Mesenchymal stem cell (in vitro differentiated cells and primary cell): ENCODE results near the gene CRIP2.

Experiments
- DNase-seq: peaks from one replicate; pipeline ENCODE4 v3.0.0-alpha.2; 2013
- H2AFZ ChIP-seq: one replicate; pipeline ENCODE4 v1.6.1; 2013; ENCODE audit warnings: low read depth, mild to moderate bottlenecking, control low read depth, inconsistent platforms, low read length, moderate library complexity
- H2AK5ac ChIP-seq: 2 replicates; pipeline ENCODE4 v1.6.1; 2013; ENCODE audit warnings: low read length, moderate library complexity, mild to moderate bottlenecking, inconsistent platforms; ENCODE audit not compliant: severe bottlenecking
- H2BK120ac ChIP-seq: one replicate; pipeline ENCODE4 v1.6.1; 2013; ENCODE audit warnings: low read depth, mild to moderate bottlenecking, inconsistent platforms, low read length, moderate library complexity
- H2BK12ac ChIP-seq, 2 experiments: one replicate each; pipeline ENCODE4 v1.6.1; 2013; ENCODE audit warnings: inconsistent platforms in 2 of 2, low read length in 2 of 2, mild to moderate bottlenecking in 2 of 2, moderate library complexity in 2 of 2, control low read depth in 1 of 2
- H2BK15ac ChIP-seq: one replicate; pipeline ENCODE4 v1.6.1; 2013; ENCODE audit warnings: mild to moderate bottlenecking, low read depth, inconsistent platforms; ENCODE audit not compliant: poor library complexity, severe bottlenecking
- H2BK5ac ChIP-seq: 2 replicates; pipeline ENCODE4 v1.6.1; 2013; ENCODE audit warnings: low read depth, mild to moderate bottlenecking, low read length, control low read depth, inconsistent platforms; ENCODE audit not compliant: poor library complexity, severe bottlenecking
- H3K14ac ChIP-seq, 2 experiments: one replicate each; pipeline ENCODE4 v1.6.1; 2013; ENCODE audit warnings: inconsistent platforms in 2 of 2, low read length in 2 of 2, control low read depth in 1 of 2, mild to moderate bottlenecking in 1 of 2, moderate library complexity in 1 of 2
- H3K18ac ChIP-seq, 2 experiments: one replicate each; pipeline ENCODE4 v1.6.1; 2013; ENCODE audit warnings: inconsistent platforms in 2 of 2, low read length in 2 of 2, control low read depth in 1 of 2, low read depth in 1 of 2, mild to moderate bottlenecking in 1 of 2
- H3K23ac ChIP-seq, 2 experiments: one replicate each; pipeline ENCODE4 v1.6.1; 2013; ENCODE audit warnings: inconsistent platforms in 2 of 2, low read length in 2 of 2, mild to moderate bottlenecking in 2 of 2, moderate library complexity in 2 of 2, control low read depth in 1 of 2
- H3K27ac ChIP-seq: 2 replicates; pipeline ENCODE4 v1.5.1; 2013; ENCODE audit warnings: mild to moderate bottlenecking, moderate library complexity, low read length, control low read depth, inconsistent platforms; ENCODE audit not compliant: poor library complexity, severe bottlenecking
- H3K27me3 ChIP-seq, 2 experiments: 2 replicates each; pipeline versions ENCODE4 v1.6.1 to v1.7.0; 2013; ENCODE audit warnings: low read length in 2 of 2, mild to moderate bottlenecking in 2 of 2, moderate library complexity in 2 of 2, control low read depth in 1 of 2, inconsistent platforms in 1 of 2; ENCODE audit not compliant: control insufficient read depth in 1 of 2, insufficient read depth in 1 of 2
- H3K36me3 ChIP-seq, 2 experiments: 2 replicates each; pipeline versions ENCODE4 v1.6.1 to v1.7.0; 2013; ENCODE audit warnings: low read length in 2 of 2, control low read depth in 1 of 2, inconsistent platforms in 1 of 2, low read depth in 1 of 2, mild to moderate bottlenecking in 1 of 2; ENCODE audit not compliant: insufficient read depth in 2 of 2, control insufficient read depth in 1 of 2
- H3K4ac ChIP-seq, 2 experiments: one replicate each; pipeline ENCODE4 v1.6.1; 2013; ENCODE audit warnings: inconsistent platforms in 2 of 2, low read length in 2 of 2, mild to moderate bottlenecking in 2 of 2, moderate library complexity in 2 of 2, control low read depth in 1 of 2, low read depth in 1 of 2
- H3K4me1 ChIP-seq: 2 replicates; pipeline ENCODE4 v1.6.1; 2013; ENCODE audit warnings: low read depth, low read length, control low read depth; ENCODE audit not compliant: control insufficient read depth, insufficient read depth
- H3K4me2 ChIP-seq: 2 replicates; pipeline ENCODE4 v1.6.1; 2013; ENCODE audit warnings: low read length, mild to moderate bottlenecking, inconsistent platforms; ENCODE audit not compliant: poor library complexity, severe bottlenecking
- H3K4me3 ChIP-seq, 2 experiments: 2 replicates each; pipeline versions ENCODE4 v1.5.1 to v1.7.0; 2013; ENCODE audit warnings: low read length in 2 of 2, mild to moderate bottlenecking in 2 of 2, control low read depth in 1 of 2, low read depth in 1 of 2; ENCODE audit not compliant: insufficient read depth in 1 of 2
- H3K79me1 ChIP-seq: replicated peaks from 2 replicates; pipeline ENCODE4 v1.6.1; 2013; ENCODE audit warnings: mild to moderate bottlenecking, control low read depth, low read length, inconsistent platforms; ENCODE audit not compliant: poor library complexity, severe bottlenecking
- H3K9ac ChIP-seq: 2 replicates; pipeline ENCODE4 v1.7.0; 2013; ENCODE audit warnings: mild to moderate bottlenecking, low read length, moderate library complexity
- H3K9me3 ChIP-seq: 2 replicates; pipeline ENCODE4 v1.7.0; 2013; ENCODE audit warnings: mild to moderate bottlenecking, low read length; ENCODE audit not compliant: control insufficient read depth
- H4K8ac ChIP-seq: one replicate; pipeline ENCODE4 v1.6.1; 2013; ENCODE audit warnings: inconsistent platforms, mild to moderate bottlenecking, low read length, moderate library complexity
- H4K91ac ChIP-seq: one replicate; pipeline ENCODE4 v1.6.1; 2013; ENCODE audit warnings: mild to moderate bottlenecking, low read length, inconsistent platforms
- WGBS: methylation state at CpG from one replicate; pipeline ENCODE4 v1.1.7; 2013; ENCODE audit warnings: mixed read lengths; 5-methylcytosine and 5-hydroxymethylcytosine counted together

CRIP2 gene

DNA sequence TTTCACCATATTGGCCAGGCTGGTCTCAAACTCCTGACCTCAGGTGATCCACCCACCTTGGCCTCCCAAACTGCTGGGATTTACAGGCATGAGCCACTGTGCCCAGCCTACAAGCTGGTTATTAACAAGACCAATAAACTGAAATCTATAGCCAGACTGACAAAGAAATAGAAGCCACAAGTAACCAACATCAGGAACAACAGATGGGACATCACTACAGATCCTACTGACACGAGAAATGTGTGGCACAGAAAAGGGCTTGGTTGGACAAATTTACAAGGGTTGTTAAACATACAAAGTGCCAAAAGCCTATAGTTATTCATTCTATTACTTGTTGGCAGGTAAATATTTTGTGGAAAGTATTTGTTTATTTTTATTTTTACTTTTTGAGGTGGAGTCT lies 43.4 kb upstream of the CRIP2 start:
- Histone ChIP-seq H3K23ac (no peak overlapping the region), H3K4me2 (no peak overlapping the region), H3K14ac (no peak overlapping the region), H3K4me1 (peaks cover 8% of the 10 kb centered on the region), H2BK120ac (no peak overlapping the region), H2BK5ac (no peak overlapping the region), H4K91ac (no peak overlapping the region), H3K36me3 (peaks cover 12 to 26% of the 10 kb centered on the region in 2 experiments), H2AFZ (no peak overlapping the region), H3K4me3 (no peak overlapping the region), H3K79me1 (peaks cover 11% of the 10 kb centered on the region), H3K27me3 (no peaks in the 10 kb centered on the region), H3K4ac (no peak overlapping the region), H2BK15ac (no peak overlapping the region), H4K8ac (no peak overlapping the region), H3K27ac (no peak overlapping the region), H3K9me3 (no peaks in the 10 kb centered on the region), H2BK12ac (no peak overlapping the region), H3K9ac (no peak overlapping the region), H2AK5ac (no peak overlapping the region), H3K18ac (no peak overlapping the region)
- WGBS, result 83% methylated on average over 1 of the region's 1 CpG
- DNase-seq, result no peak

DNA sequence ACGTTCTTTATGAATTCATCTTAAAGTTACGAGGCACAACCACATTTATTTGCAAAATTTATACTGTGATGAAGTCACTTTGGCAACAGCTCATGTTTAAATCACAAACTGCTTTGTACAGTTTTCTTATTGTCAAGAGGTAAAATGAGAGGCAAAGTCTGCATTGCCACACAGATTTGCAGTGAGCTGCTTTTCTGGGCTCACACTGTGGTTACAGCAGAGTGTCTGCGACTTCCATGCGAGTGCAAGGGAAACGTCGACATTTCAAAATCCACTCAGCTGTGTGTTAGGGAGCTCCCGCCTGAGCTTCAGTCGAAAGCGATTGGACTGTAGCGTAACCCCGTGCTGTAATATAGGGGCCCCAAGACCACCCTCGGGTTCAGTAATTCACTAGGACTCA lies 42.0 kb upstream of the CRIP2 start:
- Histone ChIP-seq H3K14ac (no peak overlapping the region), H3K9ac (no peak overlapping the region), H3K4me3 (no peak overlapping the region), H3K18ac (no peak overlapping the region), H3K4me1 (peaks cover 10% of the 10 kb centered on the region), H4K8ac (no peak overlapping the region), H2BK5ac (no peak overlapping the region), H2AK5ac (no peak overlapping the region), H3K9me3 (no peaks in the 10 kb centered on the region), H3K79me1 (peaks cover 8% of the 10 kb centered on the region), H3K36me3 (peaks cover 0 to 24% of the 10 kb centered on the region in 2 experiments), H2AFZ (no peak overlapping the region), H3K27me3 (no peaks in the 10 kb centered on the region), H3K23ac (no peak overlapping the region), H3K27ac (no peak overlapping the region), H2BK12ac (no peak overlapping the region), H3K4ac (no peak overlapping the region), H2BK120ac (no peak overlapping the region), H3K4me2 (no peak overlapping the region), H4K91ac (no peak overlapping the region), H2BK15ac (no peak overlapping the region)
- 97% methylated on average over 11 of the region's 12 CpGs for WGBS
- no peak for DNase-seq

DNA sequence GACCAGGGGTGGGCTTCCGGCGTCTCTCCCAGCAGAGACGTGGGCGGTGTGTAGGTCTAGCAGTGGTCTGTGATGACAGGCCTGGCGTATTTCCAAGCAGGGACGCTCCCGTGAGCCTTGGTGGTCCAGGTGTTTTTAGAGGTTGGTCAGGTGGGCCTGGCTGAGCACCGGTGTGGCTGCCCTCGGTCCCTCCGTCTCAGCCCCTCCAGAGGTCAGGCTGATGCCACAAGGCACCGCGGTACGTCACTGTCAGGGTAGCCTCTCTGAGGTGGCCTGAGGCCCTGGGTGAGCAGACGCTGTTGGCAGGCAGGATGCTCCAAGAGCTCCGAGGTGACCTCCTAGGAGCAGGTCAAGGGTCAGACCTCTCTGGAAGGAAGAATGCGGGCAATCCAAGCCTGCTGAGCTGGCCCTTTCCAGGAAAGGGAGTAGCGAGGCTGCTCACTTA lies 41.4 kb upstream of the CRIP2 start:
- H3K4me2 ChIP-seq, result no peak overlapping the region
- H3K9me3 ChIP-seq, result no peaks in the 10 kb centered on the region
- WGBS, result 86% methylated on average over 17 of the region's 17 CpGs
- H2BK12ac ChIP-seq, result no peak overlapping the region
- no peak overlapping the region for H3K9ac ChIP-seq
- no peak overlapping the region for H3K27ac ChIP-seq
- H3K14ac ChIP-seq, result no peak overlapping the region
- H4K91ac ChIP-seq, result no peak overlapping the region
- no peak overlapping the region for H3K18ac ChIP-seq
- H4K8ac ChIP-seq, result no peak overlapping the region
- H3K36me3 ChIP-seq, result peaks cover 0 to 24% of the 10 kb centered on the region in 2 experiments
- H3K79me1 ChIP-seq, result peaks cover 12% of the 10 kb centered on the region
- no peaks in the 10 kb centered on the region for H3K27me3 ChIP-seq
- H3K23ac ChIP-seq, result no peak overlapping the region
- no peak overlapping the region for H2AK5ac ChIP-seq
- no peak overlapping the region for H3K4ac ChIP-seq
- H3K4me3 ChIP-seq, result no peak overlapping the region
- no peak overlapping the region for H2BK5ac ChIP-seq
- no peak for DNase-seq
- H2AFZ ChIP-seq, result no peak overlapping the region
- H2BK120ac ChIP-seq, result no peak overlapping the region
- H3K4me1 ChIP-seq, result peaks cover 8% of the 10 kb centered on the region
- H2BK15ac ChIP-seq, result no peak overlapping the region

DNA sequence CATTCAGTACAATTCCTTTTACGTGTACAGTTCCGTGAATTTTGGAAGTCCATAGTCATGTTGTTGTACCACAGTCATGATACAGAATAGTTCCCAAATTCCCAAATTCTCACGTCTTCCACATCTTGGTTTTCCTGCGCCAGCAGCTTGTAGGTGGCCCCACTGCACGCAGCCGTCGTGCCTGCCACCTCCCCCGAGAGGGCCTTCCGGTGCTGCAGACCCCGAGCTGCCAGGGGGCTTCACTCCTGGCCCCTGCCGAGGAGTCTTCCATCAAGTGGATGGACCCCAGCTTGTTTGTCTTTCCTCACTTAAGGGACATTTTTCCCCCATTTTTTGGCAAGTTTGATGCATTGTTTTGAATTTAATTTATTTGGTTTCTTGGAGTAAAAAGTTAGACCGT lies 38.2 kb upstream of the CRIP2 start:
- Histone ChIP-seq H3K36me3 (peaks cover 4 to 54% of the 10 kb centered on the region in 2 experiments), H2BK12ac (no peak overlapping the region), H3K4me3 (no peak overlapping the region), H2AK5ac (no peak overlapping the region), H3K4me1 (peaks cover 15% of the 10 kb centered on the region), H3K14ac (no peak overlapping the region), H3K4me2 (no peak overlapping the region), H3K9me3 (no peaks in the 10 kb centered on the region), H2BK5ac (no peak overlapping the region), H3K18ac (no peak overlapping the region), H2AFZ (no peak overlapping the region), H3K79me1 (peaks cover 30% of the 10 kb centered on the region), H4K91ac (no peak overlapping the region), H3K27ac (no peak overlapping the region), H3K23ac (no peak overlapping the region), H2BK120ac (no peak overlapping the region), H2BK15ac (no peak overlapping the region), H3K9ac (no peak overlapping the region), H3K4ac (no peak overlapping the region), H3K27me3 (no peaks in the 10 kb centered on the region), H4K8ac (no peak overlapping the region)
- no peak for DNase-seq
- 96% methylated on average over 11 of the region's 12 CpGs for WGBS
